ENCODE results near the gene PBXIP1. TPM values are rescaled to one million over a fixed set of nuclear protein-coding genes. Genes with fewer than 3 reads are reported as not detected.

The PBXIP1 gene
- polyA plus RNA-seq, 1 donor (not counting 4 experiments of a cell fraction or from before 2014, with no cell fraction given): 15.6 TPM

DNA sequence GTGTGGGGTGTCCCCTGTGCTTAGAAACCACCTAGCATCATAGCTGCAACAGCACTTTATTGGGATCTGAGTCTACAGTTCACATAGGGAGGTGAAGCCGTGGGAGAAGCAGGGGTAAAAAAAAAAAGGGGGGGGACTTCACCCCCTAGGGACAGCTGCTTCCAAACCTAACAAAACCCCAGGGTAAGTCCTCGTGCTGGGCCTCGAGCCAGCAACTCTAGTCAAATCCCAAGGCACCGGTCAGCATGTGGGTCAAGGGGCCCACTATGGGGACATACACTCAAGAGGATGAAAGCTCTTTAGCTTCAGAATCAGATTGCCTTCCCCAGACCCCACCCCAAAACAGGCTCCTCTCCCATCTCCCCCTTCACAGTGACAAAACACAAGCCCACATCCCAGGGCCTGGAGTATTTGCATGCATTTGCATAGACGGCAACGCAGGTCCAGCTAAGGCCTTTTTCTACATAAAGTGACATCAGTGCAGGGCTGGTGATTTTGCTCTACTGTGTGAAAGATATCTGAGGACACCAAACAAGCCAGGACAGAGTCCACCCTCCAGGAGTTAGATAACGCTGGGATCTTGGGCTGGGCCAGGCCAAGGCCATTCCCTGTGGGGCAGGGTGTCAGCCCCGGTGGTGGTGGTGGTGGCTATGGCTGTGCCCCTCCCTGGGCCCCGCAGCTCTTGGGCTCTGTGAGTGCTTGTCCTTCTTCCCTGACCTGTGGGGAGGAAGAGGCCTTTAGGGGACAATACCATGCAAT lies 11.3 kb downstream of the PBXIP1 start:
- Histone ChIP-seq H4K20me1 (ENCODE audit: control insufficient read depth, extremely low read depth, insufficient read depth, low read length) (no peaks in the 10 kb centered on the region), H3K9ac (ENCODE audit: control insufficient read depth, extremely low read depth, insufficient read depth, low read length) (no peak overlapping the region), H3K4me1 (ENCODE audit: control insufficient read depth, extremely low read depth, insufficient read depth, low read length) (no peaks in the 10 kb centered on the region), H3K4me3 (ENCODE audit: control insufficient read depth in 2 of 3, extremely low read depth in 1 of 3, insufficient read depth in 2 of 3, low read depth in 1 of 3, low read length in 3 of 3) (no peak overlapping the region), H3K36me3 (ENCODE audit: control insufficient read depth in 2 of 2, extremely low read depth in 1 of 2, insufficient read depth in 2 of 2, low read length in 2 of 2) (peaks cover 0 to 17% of the 10 kb centered on the region in 2 experiments), H3K27ac (ENCODE audit: control insufficient read depth, insufficient read depth, low read length) (no peak overlapping the region), H2AFZ (ENCODE audit: control insufficient read depth, low read length) (no peak overlapping the region), H3K4me2 (ENCODE audit: control insufficient read depth, extremely low read depth, insufficient read depth, low read depth, low read length) (no peak overlapping the region), H3K9me3 (ENCODE audit: control insufficient read depth, low read depth, low read length) (no peaks in the 10 kb centered on the region), H3K9me1 (ENCODE audit: control insufficient read depth, extremely low read depth, insufficient read depth, low read length) (no peaks in the 10 kb centered on the region), H3K27me3 (ENCODE audit: control insufficient read depth, extremely low read depth, insufficient read depth, low read length) (no peaks in the 10 kb centered on the region), H3K79me2 (ENCODE audit: control insufficient read depth, insufficient read depth, low read length) (no peaks in the 10 kb centered on the region)
- TF ChIP-seq CTCF (optimal IDR thresholded peaks at IDR 0.05 in 1 of 3, IDR thresholded peaks at IDR 0.05 in 1 of 3, conservative IDR thresholded peaks at IDR 0.05 in 1 of 3; ENCODE audit: extremely low read depth in 1 of 3, insufficient read depth in 2 of 3, low read length in 3 of 3) (no peak), EZH2 (IDR thresholded peaks at IDR 0.05; ENCODE audit: low read length) (no peak)
- dilution Hi-C loops (cut with MboI; ENCODE audit: extremely low pct_ligation_motif_present, low sequenced_read_pairs): no loop called here
- FAIRE-seq (no peak), DNase-seq (ENCODE audit: low read depth, low spot score) (no peak)

DNA sequence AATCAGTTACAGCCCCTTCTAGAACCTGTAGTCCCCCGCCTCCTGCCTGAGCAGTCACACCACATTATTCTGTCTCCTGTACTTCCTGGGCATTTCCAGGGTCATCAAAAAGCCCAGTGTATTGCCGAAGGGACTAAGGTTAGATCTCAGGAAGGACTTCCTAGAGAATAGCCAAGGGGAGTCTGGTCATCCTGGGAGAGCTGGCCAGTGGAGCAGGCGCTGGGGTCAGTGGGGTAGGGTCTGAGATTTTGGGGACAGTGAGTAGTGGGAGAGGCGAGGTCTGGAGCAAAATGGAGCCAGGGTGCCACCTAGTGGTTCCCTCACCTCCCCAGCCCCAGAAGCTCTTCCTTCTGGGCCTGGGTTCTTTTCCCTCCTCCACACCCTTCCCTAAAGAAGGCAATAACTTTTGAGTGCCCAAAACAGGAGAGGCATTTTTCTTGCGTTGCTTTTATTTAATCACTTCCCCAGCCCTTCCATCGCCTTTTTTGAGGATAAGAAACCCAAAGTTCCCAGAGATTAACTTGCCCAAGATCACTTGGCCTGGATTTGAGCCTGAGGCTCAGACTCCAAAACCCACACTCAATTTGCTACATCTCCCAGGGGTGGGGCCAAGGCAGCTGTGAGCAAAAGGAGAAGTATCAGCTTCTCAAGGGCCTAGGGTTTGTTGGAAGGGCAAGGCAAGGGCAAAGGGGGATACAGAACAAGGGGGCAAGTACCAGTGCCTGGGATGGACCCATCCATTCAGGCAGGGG lies 12.1 kb downstream of the PBXIP1 start:
- H3K9ac ChIP-seq (ENCODE audit: control insufficient read depth, extremely low read depth, insufficient read depth, low read length): no peak overlapping the region
- no peak for DNase-seq (ENCODE audit: low read depth, low spot score)

More for the DNA sequence above, 12.1 kb downstream of the PBXIP1 start:
- no peak overlapping the region for H3K4me2 ChIP-seq (ENCODE audit: control insufficient read depth, extremely low read depth, insufficient read depth, low read depth, low read length)
- dilution Hi-C loops (cut with MboI; ENCODE audit: extremely low pct_ligation_motif_present, low sequenced_read_pairs): no loop called here
- H2AFZ ChIP-seq (ENCODE audit: control insufficient read depth, low read length): no peak overlapping the region
- peaks cover 3% of the 10 kb centered on the region for H3K4me1 ChIP-seq (ENCODE audit: control insufficient read depth, extremely low read depth, insufficient read depth, low read length)
- TF ChIP-seq CTCF (optimal IDR thresholded peaks at IDR 0.05 in 1 of 3, IDR thresholded peaks at IDR 0.05 in 1 of 3, conservative IDR thresholded peaks at IDR 0.05 in 1 of 3; ENCODE audit: extremely low read depth in 1 of 3, insufficient read depth in 2 of 3, low read length in 3 of 3) (peak; percentile 83 to 96 (median 87)), EZH2 (IDR thresholded peaks at IDR 0.05; ENCODE audit: low read length) (no peak)
- H3K79me2 ChIP-seq (ENCODE audit: control insufficient read depth, insufficient read depth, low read length): no peaks in the 10 kb centered on the region
- H3K36me3 ChIP-seq (ENCODE audit: control insufficient read depth in 2 of 2, extremely low read depth in 1 of 2, insufficient read depth in 2 of 2, low read length in 2 of 2): peaks cover 0 to 17% of the 10 kb centered on the region in 2 experiments
- H3K9me3 ChIP-seq (ENCODE audit: control insufficient read depth, low read depth, low read length): no peaks in the 10 kb centered on the region
- no peak overlapping the region for H3K4me3 ChIP-seq (ENCODE audit: control insufficient read depth in 2 of 3, extremely low read depth in 1 of 3, insufficient read depth in 2 of 3, low read depth in 1 of 3, low read length in 3 of 3)
- FAIRE-seq: no peak
- no peak overlapping the region for H3K27ac ChIP-seq (ENCODE audit: control insufficient read depth, insufficient read depth, low read length)
- H3K27me3 ChIP-seq (ENCODE audit: control insufficient read depth, extremely low read depth, insufficient read depth, low read length): no peaks in the 10 kb centered on the region
- no peaks in the 10 kb centered on the region for H3K9me1 ChIP-seq (ENCODE audit: control insufficient read depth, extremely low read depth, insufficient read depth, low read length)
- no peaks in the 10 kb centered on the region for H4K20me1 ChIP-seq (ENCODE audit: control insufficient read depth, extremely low read depth, insufficient read depth, low read length)
